Neural progenitor cell (in vitro differentiated cells): Measurements from ENCODE around the gene ADCY2.

Experiments used
- CTCF ChIP-seq: fragments of 200-600 bp; sonication (generic); IDR thresholded peaks from 2 replicates; pipeline ENCODE4 v1.5.1; 2017; ENCODE audit warnings: antibody characterized with exemption, mild to moderate bottlenecking
- EZH2 ChIP-seq: fragments of 200-600 bp; sonication (generic); IDR thresholded peaks from 2 replicates; pipeline ENCODE4 v1.6.1; 2017; ENCODE audit warnings: antibody characterized with exemption, mild to moderate bottlenecking, moderate library complexity

GRCh38 chr5:7348168-7348854 lies 47.6 kb upstream of the ADCY2 start:
- TF ChIP-seq CTCF (no peak), EZH2 (no peak)
